ENCODE results near the gene AZU1.

The AZU1 gene

GRCh38 chr19:806815-807421 lies 20.7 kb upstream of the AZU1 start:
- peaks cover 58% of the 10 kb centered on the region for H3K36me3 Mint-ChIP-seq (ENCODE audit: low read depth)

DNA sequence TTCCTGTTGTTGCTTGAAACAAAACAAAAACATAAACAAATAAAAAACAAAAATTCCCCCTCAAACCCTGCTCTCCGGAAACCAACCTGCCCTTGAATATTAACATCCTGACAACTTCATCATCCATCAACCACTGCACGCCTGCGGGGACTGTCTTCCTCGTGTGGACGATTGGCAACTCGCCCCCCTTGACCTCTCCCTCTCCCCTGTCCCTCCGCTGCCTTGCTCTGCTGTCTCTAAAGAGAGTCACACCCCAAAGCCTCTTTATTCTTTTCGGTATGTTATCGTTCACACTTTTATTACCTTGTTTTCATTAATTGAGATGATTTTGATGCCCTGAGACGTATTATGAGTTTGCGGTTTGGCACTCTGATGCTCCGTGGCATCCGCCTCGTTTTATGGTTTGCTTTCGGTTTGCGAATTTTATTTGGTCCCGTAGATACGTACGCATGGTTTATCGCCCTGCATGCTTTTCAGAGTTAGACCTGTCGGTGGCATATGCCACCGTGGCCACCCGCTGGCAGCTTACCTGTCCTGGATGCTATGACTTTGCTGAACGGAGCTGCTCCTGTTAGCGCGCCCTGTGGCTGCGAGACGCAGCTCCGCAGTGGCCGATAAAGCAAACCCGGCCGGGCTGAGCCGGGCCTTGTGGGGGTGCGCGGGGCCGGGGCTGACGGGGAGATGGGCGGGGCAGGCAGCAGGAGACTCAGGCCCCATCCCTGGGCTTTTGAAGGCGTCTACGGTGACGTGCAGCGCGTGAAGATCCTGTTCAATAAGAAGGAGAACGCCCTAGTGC lies 19.8 kb upstream of the AZU1 start:
- Mint-ChIP-seq H3K27ac (peak overlapping the region; percentile 91), H3K4me3 (no peak overlapping the region), H3K4me1 (peaks cover 20% of the 10 kb centered on the region), H3K9me3 (no peaks in the 10 kb centered on the region), H3K36me3 (ENCODE audit: low read depth) (peaks cover 56% of the 10 kb centered on the region), H3K27me3 (ENCODE audit: low read depth, poor library complexity) (no peaks in the 10 kb centered on the region)
- DNase-seq = no peak
- no peak for TF ChIP-seq CTCF (IDR thresholded peaks at IDR 0.05)

More at GRCh38 chr19:806815-807421, 20.7 kb upstream of the AZU1 start:
- H3K4me3 Mint-ChIP-seq = no peak overlapping the region
- H3K27me3 Mint-ChIP-seq (ENCODE audit: low read depth, poor library complexity) = no peaks in the 10 kb centered on the region
- H3K4me1 Mint-ChIP-seq = peaks cover 29% of the 10 kb centered on the region
- H3K27ac Mint-ChIP-seq = peak overlapping the region; percentile 91
- no peaks in the 10 kb centered on the region for H3K9me3 Mint-ChIP-seq
- no peak for TF ChIP-seq CTCF (IDR thresholded peaks at IDR 0.05)
- DNase-seq = no peak

DNA sequence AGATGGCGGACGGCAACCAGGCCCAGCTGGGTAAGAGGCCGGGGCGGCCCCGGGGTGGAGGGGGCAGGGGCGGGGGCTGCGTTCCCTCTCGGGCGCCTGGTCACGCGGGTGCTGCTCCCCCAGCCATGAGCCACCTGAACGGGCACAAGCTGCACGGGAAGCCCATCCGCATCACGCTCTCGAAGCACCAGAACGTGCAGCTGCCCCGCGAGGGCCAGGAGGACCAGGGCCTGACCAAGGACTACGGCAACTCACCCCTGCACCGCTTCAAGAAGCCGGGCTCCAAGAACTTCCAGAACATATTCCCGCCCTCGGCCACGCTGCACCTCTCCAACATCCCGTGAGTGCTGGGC lies 19.2 kb upstream of the AZU1 start:
- no peaks in the 10 kb centered on the region for H3K27me3 Mint-ChIP-seq (ENCODE audit: low read depth, poor library complexity)
- H3K4me1 Mint-ChIP-seq = peaks cover 15% of the 10 kb centered on the region
- TF ChIP-seq CTCF (IDR thresholded peaks at IDR 0.05) = no peak
- H3K9me3 Mint-ChIP-seq = no peaks in the 10 kb centered on the region
- H3K36me3 Mint-ChIP-seq (ENCODE audit: low read depth) = peaks cover 50% of the 10 kb centered on the region
- DNase-seq = no peak
- no peak overlapping the region for H3K4me3 Mint-ChIP-seq
- H3K27ac Mint-ChIP-seq = no peak overlapping the region

GRCh38 chr19:810077-810855 lies 17.4 kb upstream of the AZU1 start:
- no peak for DNase-seq
- H3K27ac Mint-ChIP-seq = peak overlapping the region; percentile 84
- no peak for TF ChIP-seq CTCF (IDR thresholded peaks at IDR 0.05)
- H3K36me3 Mint-ChIP-seq (ENCODE audit: low read depth) = peaks cover 49% of the 10 kb centered on the region
- H3K4me3 Mint-ChIP-seq = no peak overlapping the region
- no peaks in the 10 kb centered on the region for H3K27me3 Mint-ChIP-seq (ENCODE audit: low read depth, poor library complexity)
- H3K4me1 Mint-ChIP-seq = peaks cover 10% of the 10 kb centered on the region
- H3K9me3 Mint-ChIP-seq = no peaks in the 10 kb centered on the region

DNA sequence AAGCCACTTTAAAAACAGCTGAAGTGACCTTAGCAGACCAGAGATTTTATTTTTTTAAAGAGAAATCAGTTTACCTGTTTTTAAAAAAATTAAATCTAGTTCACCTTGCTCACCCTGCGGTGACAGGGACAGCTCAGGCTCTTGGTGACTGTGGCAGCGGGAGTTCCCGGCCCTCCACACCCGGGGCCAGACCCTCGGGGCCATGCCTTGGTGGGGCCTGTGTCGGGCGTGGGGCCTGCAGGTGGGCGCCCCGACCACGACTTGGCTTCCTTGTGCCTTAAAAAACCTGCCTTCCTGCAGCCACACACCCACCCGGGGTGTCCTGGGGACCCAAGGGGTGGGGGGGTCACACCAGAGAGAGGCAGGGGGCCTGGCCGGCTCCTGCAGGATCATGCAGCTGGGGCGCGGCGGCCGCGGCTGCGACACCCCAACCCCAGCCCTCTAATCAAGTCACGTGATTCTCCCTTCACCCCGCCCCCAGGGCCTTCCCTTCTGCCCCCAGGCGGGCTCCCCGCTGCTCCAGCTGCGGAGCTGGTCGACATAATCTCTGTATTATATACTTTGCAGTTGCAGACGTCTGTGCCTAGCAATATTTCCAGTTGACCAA lies 16.7 kb upstream of the AZU1 start:
- Mint-ChIP-seq H3K36me3 (ENCODE audit: low read depth) (peaks cover 54% of the 10 kb centered on the region), H3K4me3 (no peak overlapping the region), H3K9me3 (no peaks in the 10 kb centered on the region), H3K4me1 (peaks cover 10% of the 10 kb centered on the region), H3K27me3 (ENCODE audit: low read depth, poor library complexity) (no peaks in the 10 kb centered on the region), H3K27ac (peak overlapping the region; percentile 84)
- DNase-seq = no peak
- no peak for TF ChIP-seq CTCF (IDR thresholded peaks at IDR 0.05)
